ENCODE data around the gene SNORC.
"Not testable (repeated sequence)": the region's sequence is repeated elsewhere in the genome, so short reads cannot be mapped to it uniquely, and the experiment has no call there.

DNA sequence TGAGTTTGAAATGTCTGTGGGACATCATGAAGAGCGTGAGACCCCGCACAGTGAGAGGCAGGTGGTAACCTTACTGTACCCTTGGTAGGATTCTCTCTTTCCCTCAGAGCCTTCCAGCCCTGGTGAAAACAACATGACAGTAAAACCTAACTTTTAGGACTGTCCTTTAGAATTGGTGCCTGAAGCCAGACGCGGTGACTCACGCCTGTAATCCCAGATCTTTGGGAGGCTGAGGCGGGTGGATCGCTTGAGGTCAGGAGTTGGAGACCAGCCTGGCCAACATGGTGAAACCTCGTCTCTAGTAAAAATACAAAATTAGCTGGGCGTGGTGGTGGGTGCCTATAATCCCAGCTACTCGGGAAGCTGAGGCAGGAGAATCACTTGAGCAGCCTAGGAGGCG, 18.0 kb upstream of the SNORC start:
- TF ChIP-seq EZH2 (IDR thresholded peaks at IDR 0.05; ENCODE audit: insufficient read depth, poor library complexity, severe bottlenecking); EZH2phosphoT487 (IDR thresholded peaks at IDR 0.05; ENCODE audit: insufficient read depth, low read depth): not testable (repeated sequence)

All from GM23248 (cell line).